CD4-positive, alpha-beta T cell (primary cell): ENCODE measurements around the gene UPK1A. TPM values are rescaled to one million over a fixed set of nuclear protein-coding genes. Genes with fewer than 3 reads are reported as not detected.

ENCODE experiments used
- ATAC-seq: fragments of 200-7000 bp; cut with Tn5 transposase; one replicate; pipeline ENCODE4 v1.10.0; 2022; ENCODE audit warnings: mild to moderate bottlenecking; ENCODE audit not compliant: poor library complexity
- CTCF ChIA-PET: fragments of 350-600 bp; sonication (Branson Sonifier 250); formaldehyde crosslinking; loops from one replicate; lab custom pipeline; 2021; ENCODE audit warnings: antibody characterized with exemption, inconsistent platforms; lab: Charles Lee
- POLR2A ChIA-PET: fragments of 350-600 bp; sonication (Branson Sonifier 250); formaldehyde crosslinking; loops from one replicate; lab custom pipeline; 2021; ENCODE audit warnings: antibody characterized with exemption, inconsistent platforms; lab: Charles Lee
- DNase-seq, 14 experiments: peaks; one replicate each; pipeline ENCODE4 v3.0.0-alpha.2; 2013 to 2020; ENCODE audit warnings: mixed read lengths in 2 of 14
- H3K27ac ChIP-seq, 2 donors: one replicate each; pipeline versions ENCODE4 v1.5.1 to v1.7.0; 2013; ENCODE audit warnings: low read length in 2 of 2, low read depth in 1 of 2, mild to moderate bottlenecking in 1 of 2
- H3K27me3 ChIP-seq, 2 experiments: 1 replicate in 1 of 2; 2 replicates in 1 of 2; pipeline versions ENCODE4 v1.6.1 to v1.7.0; 2013; ENCODE audit warnings: low read length in 2 of 2, control low read depth in 1 of 2, mild to moderate bottlenecking in 1 of 2, moderate library complexity in 1 of 2; ENCODE audit not compliant: insufficient read depth in 2 of 2, control insufficient read depth in 1 of 2
- H3K36me3 ChIP-seq: one replicate; pipeline ENCODE4 v1.6.1; 2013; ENCODE audit warnings: low read length, control low read depth; ENCODE audit not compliant: insufficient read depth
- H3K4me1 ChIP-seq: one replicate; pipeline ENCODE4 v1.6.1; 2013; ENCODE audit warnings: low read length, control low read depth; ENCODE audit not compliant: insufficient read depth
- H3K4me3 ChIP-seq: one replicate; pipeline ENCODE4 v1.5.1; 2013; ENCODE audit warnings: mild to moderate bottlenecking, low read length, moderate library complexity
- H3K9me3 ChIP-seq, 2 experiments: 1 replicate in 1 of 2; 2 replicates in 1 of 2; pipeline versions ENCODE4 v1.6.1 to v1.7.0; 2013; ENCODE audit warnings: low read length in 2 of 2, mild to moderate bottlenecking in 2 of 2, control low read depth in 1 of 2, moderate library complexity in 1 of 2; ENCODE audit not compliant: control insufficient read depth in 1 of 2, insufficient read depth in 1 of 2
- H3K27ac Mint-ChIP-seq: one replicate; pipeline ENCODE4 v1.8.0; 2020; ENCODE audit warnings: mixed read lengths
- H3K27me3 Mint-ChIP-seq: one replicate; pipeline ENCODE4 v1.8.0; 2021; ENCODE audit warnings: mixed read lengths
- H3K36me3 Mint-ChIP-seq: one replicate; pipeline ENCODE4 v1.8.0; 2021; ENCODE audit warnings: low read depth, mixed read lengths
- H3K4me1 Mint-ChIP-seq: one replicate; pipeline ENCODE4 v1.8.0; 2021; ENCODE audit warnings: low read depth, mixed read lengths
- H3K4me3 Mint-ChIP-seq: one replicate; pipeline ENCODE4 v1.8.0; 2020; ENCODE audit warnings: mild to moderate bottlenecking, mixed read lengths
- H3K9me3 Mint-ChIP-seq: one replicate; pipeline ENCODE4 v1.8.0; 2020; ENCODE audit warnings: mixed read lengths
- intact Hi-C, 2 experiments: fragments of 100-400 bp; cut with DNase I in 1 of 2; cut with micrococcal nuclease in 1 of 2; formaldehyde crosslinking; loops; one replicate each; pipeline versions ENCODE4 v1.15.1 to v1.9.0; 2023 to 2025; cut with DNase I, micrococcal nuclease
- total RNA-seq, 174 experiments: library from RNA in 2 of 174; stranded (reverse) in 2 of 174; gene quantifications; one replicate each; pipeline ENCODE4 v1.2.3 and lab custom pipeline; 2021 to 2026
- TF ChIP-seq, protein P1 (sequence below): fragments of 200-600 bp; IDR thresholded peaks from one replicate; pipeline ENCODE4 v1.8.0; 2022; ENCODE audit warnings: antibody characterized with exemption, mild to moderate bottlenecking

Gene UPK1A
- total RNA-seq, 2 experiments from 2014 or later: 0.36 to 0.47 TPM

GRCh38 chr19:35718345-35719041, 52.2 kb downstream of the UPK1A start:
- no peak for ATAC-seq
- Histone ChIP-seq H3K36me3 (peaks cover 36% of the 10 kb centered on the region), H3K4me3 (peak overlapping the region; percentile 83), H3K9me3 (no peaks in the 10 kb centered on the region), H3K27me3 (no peaks in the 10 kb centered on the region), H3K4me1 (peaks cover 56% of the 10 kb centered on the region), H3K27ac (peak overlapping the region; percentile 44 to 56)
- peak in 12 of 14 experiments; percentile 23 to 68 (median 38) for DNase-seq
- H3K4me3 Mint-ChIP-seq: peak overlapping the region; percentile 95
- H3K36me3 Mint-ChIP-seq: peaks cover 49% of the 10 kb centered on the region
- CTCF ChIA-PET: no interaction called here
- H3K27me3 Mint-ChIP-seq: no peaks in the 10 kb centered on the region
- H3K9me3 Mint-ChIP-seq: no peaks in the 10 kb centered on the region
- intact Hi-C loops: loop anchor here (5.0 to 10.0 kb wide), 3 partner anchors 39 to 454 kb away; partner anchors contain the start of genes COX6B1 (in 1 of the 2), HSPB6 (in 1 of the 2), PROSER3 (in 1 of the 2) and USF2 (in 1 of the 2)
- H3K4me1 Mint-ChIP-seq: peaks cover 55% of the 10 kb centered on the region
- peak overlapping the region; percentile 87 for H3K27ac Mint-ChIP-seq
- TF ChIP-seq, protein P1, sequence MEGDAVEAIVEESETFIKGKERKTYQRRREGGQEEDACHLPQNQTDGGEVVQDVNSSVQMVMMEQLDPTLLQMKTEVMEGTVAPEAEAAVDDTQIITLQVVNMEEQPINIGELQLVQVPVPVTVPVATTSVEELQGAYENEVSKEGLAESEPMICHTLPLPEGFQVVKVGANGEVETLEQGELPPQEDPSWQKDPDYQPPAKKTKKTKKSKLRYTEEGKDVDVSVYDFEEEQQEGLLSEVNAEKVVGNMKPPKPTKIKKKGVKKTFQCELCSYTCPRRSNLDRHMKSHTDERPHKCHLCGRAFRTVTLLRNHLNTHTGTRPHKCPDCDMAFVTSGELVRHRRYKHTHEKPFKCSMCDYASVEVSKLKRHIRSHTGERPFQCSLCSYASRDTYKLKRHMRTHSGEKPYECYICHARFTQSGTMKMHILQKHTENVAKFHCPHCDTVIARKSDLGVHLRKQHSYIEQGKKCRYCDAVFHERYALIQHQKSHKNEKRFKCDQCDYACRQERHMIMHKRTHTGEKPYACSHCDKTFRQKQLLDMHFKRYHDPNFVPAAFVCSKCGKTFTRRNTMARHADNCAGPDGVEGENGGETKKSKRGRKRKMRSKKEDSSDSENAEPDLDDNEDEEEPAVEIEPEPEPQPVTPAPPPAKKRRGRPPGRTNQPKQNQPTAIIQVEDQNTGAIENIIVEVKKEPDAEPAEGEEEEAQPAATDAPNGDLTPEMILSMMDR: no peak
- POLR2A ChIA-PET: interaction anchor here (1.0 to 2.1 kb wide), 12 partner anchors 9 to 396 kb away, joined by 3 to 20 read pairs (median 5); partner anchors contain the start of genes COX6B1, IGFLR1, LIN37 and POLR2I

DNA sequence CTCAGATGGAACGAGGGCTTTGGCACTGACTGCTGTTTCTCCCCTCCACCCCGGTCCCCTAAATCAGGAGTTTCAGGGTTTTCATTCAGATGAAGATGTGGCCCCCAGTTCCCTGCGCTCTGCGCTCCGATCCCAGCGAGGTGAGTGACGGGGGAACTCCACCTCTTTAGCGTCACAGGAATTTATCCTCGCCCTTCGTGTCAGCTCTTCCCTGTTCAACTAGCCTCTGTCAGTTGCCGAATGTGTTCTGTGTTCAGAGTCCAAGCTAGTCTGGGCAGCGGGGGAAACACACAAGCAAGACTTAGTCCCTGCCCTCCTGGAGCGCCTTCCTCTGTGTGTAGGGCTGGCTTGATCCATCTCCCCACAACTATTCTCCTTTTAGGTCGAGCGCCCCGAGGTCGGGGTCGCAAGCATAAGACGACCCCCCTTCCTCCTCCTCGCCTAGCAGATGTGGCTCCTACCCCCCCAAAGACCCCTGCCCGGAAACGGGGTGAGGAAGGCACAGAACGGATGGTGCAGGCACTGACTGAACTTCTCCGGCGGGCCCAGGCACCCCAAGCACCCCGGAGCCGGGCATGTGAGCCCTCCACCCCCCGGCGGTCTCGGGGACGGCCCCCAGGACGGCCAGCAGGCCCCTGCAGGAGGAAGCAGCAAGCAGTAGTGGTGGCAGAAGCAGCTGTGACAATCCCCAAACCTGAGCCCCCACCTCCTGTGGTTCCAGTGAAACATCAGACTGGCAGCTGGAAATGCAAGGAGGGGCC, 53.3 kb downstream of the UPK1A start:
- Histone ChIP-seq H3K27me3 (no peaks in the 10 kb centered on the region), H3K9me3 (no peaks in the 10 kb centered on the region), H3K36me3 (peaks cover 47% of the 10 kb centered on the region), H3K4me3 (peak overlapping the region; percentile 83), H3K4me1 (peaks cover 45% of the 10 kb centered on the region), H3K27ac (no peak overlapping the region)
- peaks cover 58% of the 10 kb centered on the region for H3K36me3 Mint-ChIP-seq
- H3K4me1 Mint-ChIP-seq: peaks cover 45% of the 10 kb centered on the region
- no peaks in the 10 kb centered on the region for H3K27me3 Mint-ChIP-seq
- DNase-seq (peak in 1 of 14 experiments; percentile 34), ATAC-seq (no peak)
- intact Hi-C loops: loop anchor here (5.0 to 10.0 kb wide), 3 partner anchors 38 to 455 kb away; partner anchors contain the start of genes COX6B1 (in 1 of the 2), HSPB6 (in 1 of the 2), PROSER3 (in 1 of the 2) and USF2 (in 1 of the 2)
- TF ChIP-seq, protein P1: no peak
- CTCF ChIA-PET: no interaction called here
- POLR2A ChIA-PET: interaction anchor here (1.0 to 2.1 kb wide), 9 partner anchors 8 to 71 kb away, joined by 3 to 20 read pairs (median 10); partner anchors contain the start of genes COX6B1, IGFLR1, LIN37 and PSENEN
- H3K27ac Mint-ChIP-seq: peak overlapping the region; percentile 87
- H3K4me3 Mint-ChIP-seq: peak overlapping the region; percentile 95
- H3K9me3 Mint-ChIP-seq: no peaks in the 10 kb centered on the region

- Mint-ChIP-seq H3K27me3 (no peaks in the 10 kb centered on the region), H3K4me1 (peaks cover 39% of the 10 kb centered on the region), H3K9me3 (no peaks in the 10 kb centered on the region), H3K36me3 (peaks cover 64% of the 10 kb centered on the region), H3K4me3 (peak overlapping the region; percentile 65), H3K27ac (no peak overlapping the region)
- no peak for DNase-seq
- Histone ChIP-seq H3K27ac (no peak overlapping the region), H3K36me3 (peaks cover 53% of the 10 kb centered on the region), H3K27me3 (no peaks in the 10 kb centered on the region), H3K4me3 (no peak overlapping the region), H3K4me1 (peaks cover 40% of the 10 kb centered on the region), H3K9me3 (no peaks in the 10 kb centered on the region)
- CTCF ChIA-PET: no interaction called here
- TF ChIP-seq, protein P1: no peak
- POLR2A ChIA-PET: interaction anchor here (0.6 to 1.4 kb wide), 3 partner anchors 22 to 32 kb away, joined by 3 to 6 read pairs (median 3); partner anchors contain the start of genes IGFLR1 and U2AF1L4
- intact Hi-C loops: no loop called here
- no peak for ATAC-seq
These were observed 53.8 kb downstream of the UPK1A start for GRCh38 chr19:35720163-35720524.
